PC-9 (cell line): ENCODE measurements around the gene RAP1GAP2. TPM values are rescaled to one million over a fixed set of nuclear protein-coding genes. Genes with fewer than 3 reads are reported as not detected.

ENCODE experiments used
- BruUV-seq: library from RNA; stranded (reverse); fragments of 400-500 nt; replicated peaks from 2 replicates; lab custom pipeline; 2021; lab: Mats Ljungman, UMichigan
- CTCF ChIA-PET: fragments of 300-600 bp; sonication (Branson Sonifier 250); formaldehyde crosslinking; loops from one replicate; lab custom pipeline; 2022; ENCODE audit warnings: antibody characterized with exemption; lab: Charles Lee
- POLR2A ChIA-PET: fragments of 300-600 bp; sonication (Branson Sonifier 250); formaldehyde crosslinking; loops from one replicate; lab custom pipeline; 2022; ENCODE audit warnings: antibody characterized with exemption; ENCODE audit not compliant: unreplicated experiment; lab: Charles Lee
- DNase-seq, 2 experiments: peaks; one replicate each; pipeline versions ENCODE4 v3.0.0 to v3.0.0-alpha.2; 2015 to 2022; ENCODE audit warnings: mixed read lengths in 1 of 2
- H2AFZ ChIP-seq: fragments of 200-600 bp; sonication (generic); 2 replicates; pipeline ENCODE4 v1.8.1; 2017; ENCODE audit warnings: antibody characterized with exemption
- H3F3A ChIP-seq: fragments of 200-600 bp; sonication (generic); 2 replicates; pipeline ENCODE4 v1.8.1; 2017; ENCODE audit warnings: antibody characterized with exemption, mild to moderate bottlenecking, low read depth; ENCODE audit not compliant: insufficient read depth
- H3K27ac ChIP-seq: fragments of 200-600 bp; sonication (generic); 2 replicates; pipeline ENCODE4 v1.6.1; 2016; ENCODE audit warnings: mixed run types
- H3K27me3 ChIP-seq: fragments of 200-600 bp; sonication (generic); 2 replicates; pipeline ENCODE4 v1.6.1; 2016; ENCODE audit warnings: low read depth, mixed run types; ENCODE audit not compliant: insufficient read depth
- H3K36me3 ChIP-seq: fragments of 200-600 bp; sonication (generic); 2 replicates; pipeline ENCODE4 v1.6.1; 2016; ENCODE audit warnings: low read depth, mixed run types
- H3K4me1 ChIP-seq: fragments of 200-600 bp; sonication (generic); replicated peaks from 2 replicates; pipeline ENCODE4 v1.6.1; 2016; ENCODE audit warnings: mixed run types; ENCODE audit not compliant: insufficient read depth
- H3K4me2 ChIP-seq: fragments of 200-600 bp; sonication (generic); 2 replicates; pipeline ENCODE4 v1.6.1; 2017; ENCODE audit warnings: mixed run types
- H3K4me3 ChIP-seq: fragments of 200-600 bp; sonication (generic); 2 replicates; pipeline ENCODE4 v1.6.1; 2016; ENCODE audit warnings: mixed run types
- H3K79me2 ChIP-seq: fragments of 200-600 bp; sonication (generic); 2 replicates; pipeline ENCODE4 v1.6.1; 2017; ENCODE audit warnings: low read depth, mixed run types
- H3K9me2 ChIP-seq: fragments of 200-600 bp; sonication (generic); 2 replicates; pipeline ENCODE4 v1.8.1; 2017; ENCODE audit warnings: mild to moderate bottlenecking; ENCODE audit not compliant: insufficient read depth
- H3K9me3 ChIP-seq: fragments of 200-600 bp; sonication (generic); 2 replicates; pipeline ENCODE4 v1.8.1; 2016; ENCODE audit warnings: low read depth; ENCODE audit not compliant: insufficient read depth
- H4K20me1 ChIP-seq: fragments of 200-600 bp; sonication (generic); 2 replicates; pipeline ENCODE4 v1.8.1; 2017; ENCODE audit not compliant: insufficient read depth
- EZH2 ChIP-seq: fragments of 200-600 bp; sonication (generic); IDR thresholded peaks from 2 replicates; pipeline ENCODE4 v1.8.0; 2017; ENCODE audit warnings: antibody characterized with exemption, low read depth
- intact Hi-C: fragments of 100-400 bp; cut with micrococcal nuclease; formaldehyde crosslinking; loops from one replicate; pipeline ENCODE4 v1.10.0; 2022; ENCODE audit not compliant: unreplicated experiment
- total RNA-seq: library from RNA; stranded (reverse); gene quantifications from 2 replicates; pipeline ENCODE4 v1.2.3, GENCODE V29; 2021
- TF ChIP-seq, protein P1 (sequence below): fragments of 200-600 bp; sonication (generic); conservative IDR thresholded peaks from 2 replicates; pipeline ENCODE4 v1.6.1; 2017; ENCODE audit warnings: mixed run types, antibody characterized with exemption, mild to moderate bottlenecking, moderate library complexity

Gene RAP1GAP2
- total RNA-seq, 1 experiment from 2014 or later: 10.1 TPM

DNA sequence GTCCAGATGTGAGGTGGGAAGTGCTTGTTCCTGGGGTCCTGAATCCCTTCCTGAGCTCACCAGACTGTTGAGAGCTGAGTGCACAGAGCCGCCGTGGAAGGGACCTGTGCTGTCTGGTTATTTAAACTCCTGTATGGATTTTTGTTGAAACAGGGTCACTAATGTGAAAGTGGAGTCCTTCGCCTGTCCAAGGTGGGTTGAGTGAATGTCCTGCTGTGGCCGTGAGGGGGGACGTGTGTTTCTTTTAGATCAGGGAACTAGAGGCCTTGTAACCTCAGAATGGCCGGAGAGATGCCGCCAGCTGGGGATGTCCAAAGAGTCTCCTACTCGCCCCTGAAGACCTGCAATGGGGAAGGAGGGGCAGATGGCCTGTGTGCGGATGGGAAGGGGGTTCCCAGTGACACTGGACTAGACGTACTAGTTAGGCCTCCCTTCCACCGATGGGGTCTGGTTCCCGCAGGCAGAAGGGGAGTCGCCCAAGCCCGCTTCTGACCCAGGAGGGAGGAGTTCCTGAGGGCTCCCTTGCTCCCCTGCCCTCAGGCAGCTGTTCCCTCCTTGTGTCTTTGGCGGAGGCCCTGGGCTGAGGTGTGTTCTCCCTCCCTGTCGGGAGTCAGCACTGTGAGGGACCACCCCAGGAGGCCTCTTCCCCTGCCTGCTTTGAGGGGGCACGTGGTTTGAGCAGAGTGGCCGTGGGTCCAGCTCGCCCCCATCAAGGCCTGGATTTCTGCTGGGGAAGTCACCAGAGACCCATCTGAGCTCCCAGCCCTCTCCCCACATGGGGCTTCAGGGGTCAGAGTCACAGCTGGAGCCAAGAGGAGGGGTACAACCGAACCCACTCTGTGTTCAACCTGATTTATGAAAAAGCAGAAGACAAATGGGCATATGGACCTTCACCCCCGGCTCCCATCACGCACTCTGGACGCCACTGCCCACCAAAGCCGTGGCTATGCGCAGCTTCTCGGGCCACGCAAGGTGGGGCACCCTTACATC, 236.3 kb downstream of the RAP1GAP2 start:
- no peaks in the 10 kb centered on the region for H3K4me1 ChIP-seq
- no peaks in the 10 kb centered on the region for H3K79me2 ChIP-seq
- TF ChIP-seq, protein P1, sequence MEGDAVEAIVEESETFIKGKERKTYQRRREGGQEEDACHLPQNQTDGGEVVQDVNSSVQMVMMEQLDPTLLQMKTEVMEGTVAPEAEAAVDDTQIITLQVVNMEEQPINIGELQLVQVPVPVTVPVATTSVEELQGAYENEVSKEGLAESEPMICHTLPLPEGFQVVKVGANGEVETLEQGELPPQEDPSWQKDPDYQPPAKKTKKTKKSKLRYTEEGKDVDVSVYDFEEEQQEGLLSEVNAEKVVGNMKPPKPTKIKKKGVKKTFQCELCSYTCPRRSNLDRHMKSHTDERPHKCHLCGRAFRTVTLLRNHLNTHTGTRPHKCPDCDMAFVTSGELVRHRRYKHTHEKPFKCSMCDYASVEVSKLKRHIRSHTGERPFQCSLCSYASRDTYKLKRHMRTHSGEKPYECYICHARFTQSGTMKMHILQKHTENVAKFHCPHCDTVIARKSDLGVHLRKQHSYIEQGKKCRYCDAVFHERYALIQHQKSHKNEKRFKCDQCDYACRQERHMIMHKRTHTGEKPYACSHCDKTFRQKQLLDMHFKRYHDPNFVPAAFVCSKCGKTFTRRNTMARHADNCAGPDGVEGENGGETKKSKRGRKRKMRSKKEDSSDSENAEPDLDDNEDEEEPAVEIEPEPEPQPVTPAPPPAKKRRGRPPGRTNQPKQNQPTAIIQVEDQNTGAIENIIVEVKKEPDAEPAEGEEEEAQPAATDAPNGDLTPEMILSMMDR: no peak
- no peak for TF ChIP-seq EZH2
- H3K9me2 ChIP-seq: no peaks in the 10 kb centered on the region
- no peak overlapping the region for H2AFZ ChIP-seq
- no peak for DNase-seq
- intact Hi-C loops: no loop called here
- H3K9me3 ChIP-seq: no peaks in the 10 kb centered on the region
- H3K4me2 ChIP-seq: no peak overlapping the region
- H3K4me3 ChIP-seq: no peak overlapping the region
- no peak overlapping the region for H3K27ac ChIP-seq
- no peaks in the 10 kb centered on the region for H3K27me3 ChIP-seq
- H3K36me3 ChIP-seq: no peaks in the 10 kb centered on the region
- BruUV-seq: no TSS peak
- ChIA-PET CTCF (no interaction called here), POLR2A (interaction anchor here (0.5 to 0.6 kb wide), 2 partner anchors 12 to 933 kb away, joined by 3 to 5 read pairs; no protein-coding TSS in a partner anchor)
- no peaks in the 10 kb centered on the region for H3F3A ChIP-seq
- H4K20me1 ChIP-seq: no peaks in the 10 kb centered on the region

DNA sequence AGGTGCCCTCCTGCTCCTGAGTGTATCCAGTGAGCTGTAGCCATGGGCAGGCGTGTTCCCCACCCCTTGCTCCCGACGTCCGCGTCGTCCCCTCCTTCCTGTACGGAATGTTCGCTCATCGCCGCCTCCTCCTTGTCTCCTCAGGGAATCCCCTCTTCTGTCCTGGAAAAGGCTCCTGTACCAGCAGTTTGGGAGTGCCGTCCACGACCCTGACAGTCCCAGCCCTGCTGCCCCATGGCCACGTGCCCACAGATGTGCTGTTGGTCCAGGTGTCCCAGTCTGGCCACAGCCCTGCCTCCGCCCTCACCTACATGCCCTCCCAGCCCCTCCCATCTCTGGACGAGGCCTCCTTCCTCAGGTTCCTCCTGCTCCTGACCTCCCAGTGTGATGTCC, 237.0 kb downstream of the RAP1GAP2 start:
- Histone ChIP-seq H2AFZ (no peak overlapping the region), H3K9me2 (no peaks in the 10 kb centered on the region), H3K9me3 (no peaks in the 10 kb centered on the region), H3F3A (no peaks in the 10 kb centered on the region), H3K79me2 (no peaks in the 10 kb centered on the region), H3K4me3 (no peak overlapping the region), H3K4me2 (no peak overlapping the region), H3K36me3 (no peaks in the 10 kb centered on the region), H4K20me1 (no peaks in the 10 kb centered on the region), H3K27ac (no peak overlapping the region), H3K27me3 (no peaks in the 10 kb centered on the region), H3K4me1 (no peaks in the 10 kb centered on the region)
- POLR2A ChIA-PET: interaction anchor here (0.6 kb wide), 1 partner anchor 12 kb away, joined by 5 read pairs; no protein-coding TSS in a partner anchor
- TF ChIP-seq, protein P1: no peak
- TF ChIP-seq EZH2: no peak
- DNase-seq: no peak
- intact Hi-C loops: no loop called here
- BruUV-seq: no TSS peak
- CTCF ChIA-PET: no interaction called here

DNA sequence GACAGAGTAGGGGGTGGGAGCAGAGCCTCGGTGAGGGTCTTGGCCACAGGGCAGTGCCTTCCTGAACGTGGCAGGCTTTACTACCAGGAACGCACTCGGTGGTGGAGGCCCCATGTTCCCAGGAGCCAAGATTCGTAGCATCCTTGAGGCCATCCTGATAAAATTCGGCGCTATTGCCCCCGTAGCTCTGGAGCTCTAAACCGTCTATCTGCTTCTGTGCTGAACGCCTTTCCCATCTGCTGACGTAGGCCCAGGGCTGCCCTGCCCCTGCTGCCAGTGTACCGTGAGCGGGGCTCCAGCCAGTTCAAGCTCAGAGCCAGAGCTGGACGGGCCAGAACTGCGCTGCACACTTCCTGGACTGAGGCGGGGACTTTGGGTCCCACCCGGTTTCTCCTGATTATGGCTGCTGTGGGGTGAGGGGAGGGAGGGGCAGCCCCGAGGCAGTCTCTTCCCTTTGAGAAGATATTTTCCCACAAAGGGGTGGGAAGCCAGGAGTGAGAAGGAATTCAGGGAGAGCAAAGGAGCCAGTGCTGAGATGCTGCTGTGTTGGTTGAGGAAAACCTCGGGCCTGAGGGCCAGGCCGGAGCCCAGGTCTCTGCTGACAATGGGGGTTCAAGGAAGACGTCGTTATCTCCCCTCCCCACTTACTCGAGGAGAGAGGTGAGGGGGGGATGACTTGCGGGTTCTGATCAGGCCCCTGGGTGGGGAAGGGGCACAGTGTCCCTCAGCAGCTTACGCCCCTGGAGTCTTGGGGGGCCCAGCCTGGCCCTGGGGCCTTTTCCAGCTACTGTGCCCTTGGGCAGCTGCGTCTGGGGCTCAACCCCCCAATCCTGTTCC, 237.7 kb downstream of the RAP1GAP2 start:
- TF ChIP-seq, protein P1: no peak
- no peak for TF ChIP-seq EZH2
- ChIA-PET CTCF (no interaction called here), POLR2A (no interaction called here)
- Histone ChIP-seq H3K9me2 (no peaks in the 10 kb centered on the region), H3K9me3 (no peaks in the 10 kb centered on the region), H3K79me2 (no peaks in the 10 kb centered on the region), H3K27ac (no peak overlapping the region), H3K27me3 (no peaks in the 10 kb centered on the region), H3K4me3 (no peak overlapping the region), H3K36me3 (no peaks in the 10 kb centered on the region), H3K4me1 (no peaks in the 10 kb centered on the region), H3K4me2 (no peak overlapping the region), H2AFZ (no peak overlapping the region), H3F3A (peaks cover 1% of the 10 kb centered on the region; the same call in 1 of the 2 replicates), H4K20me1 (no peaks in the 10 kb centered on the region)
- no peak for DNase-seq
- BruUV-seq: no TSS peak
- intact Hi-C loops: no loop called here
